ENCODE measurements around the gene ACOT11. TPM values are rescaled to one million over a fixed set of nuclear protein-coding genes. Genes with fewer than 3 reads are reported as not detected.

ACOT11 gene
- total RNA-seq, 1 donor from 2014 or later: 0.35 TPM

DNA sequence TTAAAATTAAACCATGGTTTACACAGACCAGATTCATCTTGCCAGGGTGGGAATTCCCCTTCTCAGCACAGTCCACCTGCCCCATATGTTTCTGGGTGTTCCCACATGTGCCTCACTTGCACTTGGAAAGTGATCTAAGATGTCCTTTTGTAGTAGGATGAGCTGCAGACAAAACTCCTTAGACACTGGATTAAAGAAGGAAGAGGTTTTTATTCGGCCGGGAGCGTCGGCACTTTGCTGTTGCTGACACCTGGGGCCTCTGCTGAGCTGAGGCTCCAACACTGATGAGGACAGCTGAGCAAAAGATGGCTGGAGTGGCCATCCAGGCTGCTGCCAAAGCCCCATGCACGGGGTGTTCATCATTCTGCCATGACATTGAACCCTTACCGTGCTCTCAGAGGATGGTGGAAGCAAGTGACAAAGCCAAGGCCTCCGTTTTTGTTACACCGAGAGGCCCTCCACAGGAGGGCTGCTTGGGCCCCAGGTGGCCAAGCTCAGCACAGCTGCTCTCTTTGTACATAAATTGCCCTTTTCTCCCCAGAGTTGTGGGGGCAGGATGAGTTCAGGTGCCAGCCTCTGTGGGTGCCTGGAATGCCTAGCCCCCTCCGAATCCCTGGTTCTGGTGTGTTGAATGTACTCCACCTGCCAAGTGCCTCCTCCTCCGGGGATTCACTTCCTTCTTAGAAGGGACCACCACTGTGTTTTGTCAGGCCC lies 7.3 kb upstream of the ACOT11 start:
- DNase-seq (ENCODE audit: extremely low spot score, unreplicated experiment): no peak
- Mint-ChIP-seq H3K27me3 (ENCODE audit: unreplicated experiment) (peaks cover 28% of the 10 kb centered on the region), H3K27ac (ENCODE audit: unreplicated experiment) (no peak overlapping the region), H3K36me3 (ENCODE audit: unreplicated experiment) (no peaks in the 10 kb centered on the region), H3K9me3 (ENCODE audit: unreplicated experiment) (no peaks in the 10 kb centered on the region), H3K4me3 (ENCODE audit: unreplicated experiment) (no peak overlapping the region), H3K4me1 (ENCODE audit: unreplicated experiment) (peaks cover 10% of the 10 kb centered on the region)
- TF ChIP-seq, protein P1, sequence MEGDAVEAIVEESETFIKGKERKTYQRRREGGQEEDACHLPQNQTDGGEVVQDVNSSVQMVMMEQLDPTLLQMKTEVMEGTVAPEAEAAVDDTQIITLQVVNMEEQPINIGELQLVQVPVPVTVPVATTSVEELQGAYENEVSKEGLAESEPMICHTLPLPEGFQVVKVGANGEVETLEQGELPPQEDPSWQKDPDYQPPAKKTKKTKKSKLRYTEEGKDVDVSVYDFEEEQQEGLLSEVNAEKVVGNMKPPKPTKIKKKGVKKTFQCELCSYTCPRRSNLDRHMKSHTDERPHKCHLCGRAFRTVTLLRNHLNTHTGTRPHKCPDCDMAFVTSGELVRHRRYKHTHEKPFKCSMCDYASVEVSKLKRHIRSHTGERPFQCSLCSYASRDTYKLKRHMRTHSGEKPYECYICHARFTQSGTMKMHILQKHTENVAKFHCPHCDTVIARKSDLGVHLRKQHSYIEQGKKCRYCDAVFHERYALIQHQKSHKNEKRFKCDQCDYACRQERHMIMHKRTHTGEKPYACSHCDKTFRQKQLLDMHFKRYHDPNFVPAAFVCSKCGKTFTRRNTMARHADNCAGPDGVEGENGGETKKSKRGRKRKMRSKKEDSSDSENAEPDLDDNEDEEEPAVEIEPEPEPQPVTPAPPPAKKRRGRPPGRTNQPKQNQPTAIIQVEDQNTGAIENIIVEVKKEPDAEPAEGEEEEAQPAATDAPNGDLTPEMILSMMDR (IDR thresholded peaks at IDR 0.05): no peak

DNA sequence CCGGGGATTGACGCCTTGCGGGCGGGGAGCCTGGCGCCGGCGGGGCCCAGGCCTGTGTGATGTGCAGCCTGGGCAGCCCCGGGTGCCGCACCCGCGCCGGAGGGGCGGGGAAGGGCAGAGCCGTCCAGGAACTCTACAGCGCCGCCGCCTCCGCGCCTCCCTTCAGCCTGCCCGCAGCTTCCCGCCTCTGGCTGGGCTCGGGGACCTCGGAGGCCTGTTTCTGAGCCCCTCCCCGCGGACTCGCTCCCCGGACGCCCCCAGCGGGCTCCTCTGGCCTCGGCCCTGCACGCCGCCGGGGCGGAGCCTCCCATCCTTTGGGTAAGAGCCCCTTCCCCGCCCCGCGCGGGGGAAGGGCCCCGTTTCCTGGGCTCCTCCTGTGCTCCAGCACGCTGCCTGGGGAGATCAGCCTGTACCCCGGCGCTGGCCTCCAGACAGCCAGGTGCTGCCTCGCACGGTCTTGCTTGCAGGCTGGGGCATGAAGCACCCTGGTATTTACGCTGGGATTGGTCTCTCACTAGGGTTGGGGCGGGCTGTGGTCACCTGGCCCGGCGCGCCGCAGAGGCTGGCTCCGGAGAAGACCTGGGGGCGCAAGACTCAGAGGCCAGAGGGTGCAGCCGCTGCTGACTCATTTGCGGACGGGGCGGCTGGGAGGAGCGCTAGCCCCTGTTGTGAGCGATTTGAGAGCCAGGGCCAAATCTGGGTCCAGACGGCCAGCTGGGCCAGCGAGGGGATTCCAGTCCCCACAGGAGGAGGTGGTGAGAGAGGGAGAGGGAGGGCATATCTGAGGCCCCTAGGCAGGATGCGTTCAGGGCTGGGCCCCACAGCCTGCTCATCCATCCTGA lies 5.7 kb upstream of the ACOT11 start:
- Mint-ChIP-seq H3K36me3 (ENCODE audit: unreplicated experiment) (no peaks in the 10 kb centered on the region), H3K4me3 (ENCODE audit: unreplicated experiment) (peak overlapping the region; percentile 59), H3K27ac (ENCODE audit: unreplicated experiment) (no peak overlapping the region), H3K27me3 (ENCODE audit: unreplicated experiment) (peaks cover 18% of the 10 kb centered on the region), H3K9me3 (ENCODE audit: unreplicated experiment) (no peaks in the 10 kb centered on the region), H3K4me1 (ENCODE audit: unreplicated experiment) (peaks cover 10% of the 10 kb centered on the region)
- DNase-seq (ENCODE audit: extremely low spot score, unreplicated experiment): no peak
- TF ChIP-seq, protein P1 (IDR thresholded peaks at IDR 0.05): no peak

DNA sequence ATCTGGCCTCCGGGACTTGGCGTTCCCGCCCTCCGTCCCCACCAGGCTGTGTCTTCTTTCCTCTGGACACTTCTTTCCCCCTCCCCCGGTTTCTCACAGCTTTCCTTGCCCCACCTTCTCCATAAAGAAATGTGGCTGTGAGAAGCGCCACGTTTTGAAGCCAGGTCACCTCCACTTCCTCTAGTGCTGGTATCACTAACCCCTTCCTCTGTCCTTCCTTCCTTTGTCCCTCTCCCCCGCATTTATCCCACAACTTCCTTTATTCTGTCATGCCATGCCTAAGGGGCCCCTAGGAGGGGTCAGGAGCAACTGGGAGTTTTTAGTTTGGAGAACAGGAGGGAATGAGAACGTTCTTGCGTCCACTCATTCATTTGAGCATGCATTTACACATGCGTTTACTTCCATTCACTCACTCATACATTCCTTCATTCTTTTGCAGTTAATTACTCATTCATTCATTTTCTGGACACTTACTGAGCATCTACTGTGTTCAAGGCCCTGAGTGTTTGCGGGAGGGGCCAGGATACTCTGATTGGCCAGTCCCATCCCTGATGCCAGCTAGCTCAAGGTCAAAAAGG lies 5.0 kb upstream of the ACOT11 start:
- peaks cover 10% of the 10 kb centered on the region for H3K4me1 Mint-ChIP-seq (ENCODE audit: unreplicated experiment)

DNA sequence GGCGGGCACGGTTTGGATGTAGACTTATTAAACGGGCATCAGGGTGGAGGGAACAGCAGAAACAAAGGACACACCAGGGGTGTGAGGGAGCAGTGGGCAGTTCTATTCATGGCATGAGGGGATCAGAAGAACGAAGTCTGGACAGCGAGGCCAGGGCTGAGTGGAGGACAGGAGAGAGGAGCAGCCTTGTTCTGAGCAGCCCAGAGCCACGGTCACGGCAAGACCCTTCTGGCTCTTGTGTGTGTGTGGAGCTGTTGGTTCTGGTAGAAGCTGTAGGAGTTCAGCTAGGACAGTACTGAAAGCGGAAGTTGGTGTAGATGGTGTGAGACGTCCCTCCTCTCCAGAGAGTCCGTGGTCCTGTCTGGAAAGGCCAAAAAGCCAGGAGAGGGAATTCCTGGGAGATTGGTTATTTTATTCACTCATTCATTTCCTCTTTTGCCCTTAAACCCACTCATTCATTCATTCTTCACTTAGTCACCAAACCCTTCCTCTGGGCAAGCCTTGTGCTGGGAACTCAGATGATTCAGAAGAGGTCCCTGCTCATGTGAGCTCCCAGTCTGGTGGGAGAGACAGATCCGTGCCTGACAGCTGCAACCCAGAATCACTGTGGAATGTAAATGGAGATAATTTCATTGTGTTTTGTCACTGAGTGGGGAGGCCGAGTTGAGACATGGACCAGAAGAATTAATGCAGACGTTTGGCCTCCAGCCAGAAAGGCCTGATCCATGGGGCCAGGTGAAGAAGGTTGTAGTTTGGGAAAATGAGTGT lies 4.1 kb upstream of the ACOT11 start:
- DNase-seq (ENCODE audit: extremely low spot score, unreplicated experiment): no peak
- Mint-ChIP-seq H3K36me3 (ENCODE audit: unreplicated experiment) (no peaks in the 10 kb centered on the region), H3K27me3 (ENCODE audit: unreplicated experiment) (peaks cover 7% of the 10 kb centered on the region), H3K4me3 (ENCODE audit: unreplicated experiment) (no peak overlapping the region), H3K27ac (ENCODE audit: unreplicated experiment) (no peak overlapping the region), H3K4me1 (ENCODE audit: unreplicated experiment) (peaks cover 10% of the 10 kb centered on the region), H3K9me3 (ENCODE audit: unreplicated experiment) (no peaks in the 10 kb centered on the region)
- TF ChIP-seq, protein P1 (IDR thresholded peaks at IDR 0.05): no peak

More for the DNA sequence above, 5.0 kb upstream of the ACOT11 start:
- Mint-ChIP-seq H3K27ac (ENCODE audit: unreplicated experiment) (peak overlapping the region; percentile 42), H3K36me3 (ENCODE audit: unreplicated experiment) (no peaks in the 10 kb centered on the region), H3K4me3 (ENCODE audit: unreplicated experiment) (no peak overlapping the region), H3K27me3 (ENCODE audit: unreplicated experiment) (peaks cover 10% of the 10 kb centered on the region), H3K9me3 (ENCODE audit: unreplicated experiment) (no peaks in the 10 kb centered on the region)
- TF ChIP-seq, protein P1 (IDR thresholded peaks at IDR 0.05): no peak
- DNase-seq (ENCODE audit: extremely low spot score, unreplicated experiment): no peak

Data from osteocyte (in vitro differentiated cells).